ENCODE results near the gene ARMH4. TPM values are rescaled to one million over a fixed set of nuclear protein-coding genes. Genes with fewer than 3 reads are reported as not detected.
"Not testable (repeated sequence)": the region's sequence is repeated elsewhere in the genome, so short reads cannot be mapped to it uniquely, and the experiment has no call there.

The ARMH4 gene
- total and polyA plus RNA-seq, 7 donors: 0.17 to 3.2 (median 0.74) TPM

DNA sequence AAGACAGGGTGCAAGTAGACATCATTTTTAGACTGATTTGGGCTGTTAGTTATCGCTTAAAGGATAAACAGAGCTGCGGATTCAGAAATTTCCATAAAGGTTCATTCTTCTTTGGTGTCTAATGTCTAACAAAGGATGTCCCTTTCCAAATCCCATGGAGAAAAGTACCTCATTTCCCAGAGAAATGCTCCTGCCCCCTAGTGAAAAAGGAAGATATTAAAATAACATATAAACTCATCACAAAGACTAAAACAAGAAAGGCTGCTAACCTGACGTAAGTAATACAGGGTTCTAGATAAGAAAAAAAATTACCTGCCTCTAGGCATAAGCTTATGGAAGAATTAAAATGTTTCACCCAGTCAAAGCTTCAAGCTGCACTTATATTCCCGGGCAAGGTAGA is 22.8 kb downstream of the ARMH4 start:
- Histone ChIP-seq H3K27me3 (ENCODE audit: insufficient read depth in 3 of 3, low read length in 2 of 3) (no peaks in the 10 kb centered on the region), H3K4me1 (no peaks in the 10 kb centered on the region), H3K27ac (no peak overlapping the region), H3K4me3 (no peak overlapping the region), H3K9me3 (no peaks in the 10 kb centered on the region), H3K36me3 (ENCODE audit: insufficient read depth in 1 of 2, low read depth in 1 of 2) (no peaks in the 10 kb centered on the region)
- WGBS, 3 donors: 96 to 98% (median 97%) methylated on average over 4 of the region's 4 CpGs
- no peak for TF ChIP-seq CTCF (IDR thresholded peaks at IDR 0.05)
- intact Hi-C loops (cut with DNase I): no loop called here
- DNase-seq (no peak), ATAC-seq (no peak)

- Histone ChIP-seq H3K4me3 (no peak overlapping the region), H3K27ac (no peak overlapping the region), H3K36me3 (ENCODE audit: insufficient read depth in 1 of 2, low read depth in 1 of 2) (no peaks in the 10 kb centered on the region), H3K9me3 (no peaks in the 10 kb centered on the region), H3K27me3 (ENCODE audit: insufficient read depth in 3 of 3, low read length in 2 of 3) (no peaks in the 10 kb centered on the region), H3K4me1 (no peaks in the 10 kb centered on the region)
- intact Hi-C loops (cut with DNase I): no loop called here
- DNase-seq: no peak
- no peak for TF ChIP-seq CTCF (IDR thresholded peaks at IDR 0.05)
- 91 to 100% (median 95%) methylated on average over 2 of the region's 2 CpGs for WGBS, 3 donors
- no peak for ATAC-seq
These were observed 23.6 kb downstream of the ARMH4 start for GRCh38 chr14:58128416-58128815.

- WGBS, 3 donors: 94 to 95% (median 94%) methylated on average over 6 of the region's 6 CpGs
- H3K27ac ChIP-seq; intact Hi-C loops (cut with DNase I); DNase-seq; H3K9me3 ChIP-seq; ATAC-seq; H3K27me3 ChIP-seq (ENCODE audit: insufficient read depth in 3 of 3, low read length in 2 of 3); H3K36me3 ChIP-seq (ENCODE audit: insufficient read depth in 1 of 2, low read depth in 1 of 2); H3K4me3 ChIP-seq; H3K4me1 ChIP-seq: not testable (repeated sequence)
These were observed 29.5 kb downstream of the ARMH4 start for GRCh38 chr14:58122546-58122945.

- no peak for DNase-seq
- 77 to 79% (median 78%) methylated on average over 5 of the region's 5 CpGs for WGBS, 3 donors
- H3K4me3 ChIP-seq: no peak overlapping the region
- TF ChIP-seq CTCF (IDR thresholded peaks at IDR 0.05): no peak
- no peaks in the 10 kb centered on the region for H3K27me3 ChIP-seq (ENCODE audit: insufficient read depth in 3 of 3, low read length in 2 of 3)
- no peaks in the 10 kb centered on the region for H3K36me3 ChIP-seq (ENCODE audit: insufficient read depth in 1 of 2, low read depth in 1 of 2)
- no peaks in the 10 kb centered on the region for H3K9me3 ChIP-seq
- intact Hi-C loops (cut with DNase I): no loop called here
- no peaks in the 10 kb centered on the region for H3K4me1 ChIP-seq
- no peak overlapping the region for H3K27ac ChIP-seq
- no peak for ATAC-seq
These were observed 30.4 kb downstream of the ARMH4 start for GRCh38 chr14:58121530-58122186.

DNA sequence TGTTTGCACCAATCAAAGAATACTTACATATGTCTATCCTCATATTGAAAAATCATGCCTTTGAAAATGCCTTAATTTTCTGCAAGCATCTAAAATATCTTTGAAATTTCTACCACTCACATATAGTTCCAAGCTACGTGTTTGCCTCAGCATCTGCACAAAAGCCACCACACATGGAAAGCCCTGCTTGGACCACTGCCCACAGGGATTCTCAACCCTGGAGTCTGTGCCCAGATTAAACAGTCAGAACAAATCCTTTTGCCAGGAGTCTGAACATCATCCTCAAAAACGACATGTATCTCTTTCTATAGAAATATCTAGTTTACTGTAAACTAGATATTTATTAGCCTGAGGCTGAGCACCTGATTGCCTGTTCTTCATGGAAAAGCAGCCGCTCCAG is 32.6 kb downstream of the ARMH4 start:
- Histone ChIP-seq H3K27ac (no peak overlapping the region), H3K4me1 (no peaks in the 10 kb centered on the region), H3K4me3 (no peak overlapping the region), H3K36me3 (ENCODE audit: insufficient read depth in 1 of 2, low read depth in 1 of 2) (no peaks in the 10 kb centered on the region), H3K27me3 (ENCODE audit: insufficient read depth in 3 of 3, low read length in 2 of 3) (no peaks in the 10 kb centered on the region), H3K9me3 (no peaks in the 10 kb centered on the region)
- WGBS, 3 donors: 44 to 54% (median 47%) methylated on average over 3 of the region's 3 CpGs
- no peak for TF ChIP-seq CTCF (IDR thresholded peaks at IDR 0.05)
- no peak for ATAC-seq
- DNase-seq: no peak
- intact Hi-C loops (cut with DNase I): no loop called here

Data from psoas muscle (tissue), 8 donors.